Stomach (tissue), 4 donors: ENCODE measurements around the gene NAA11.

Experiments
- CTCF ChIP-seq, 7 experiments: fragments of 450-650 bp in 4 of 7; fragments of 200-600 bp in 3 of 7; sonication (generic) in 3 of 7; IDR thresholded peaks; one replicate each; pipeline ENCODE4 v1.5.1; 2016 to 2019; ENCODE audit warnings: antibody characterized with exemption in 7 of 7, control low read depth in 2 of 7, mild to moderate bottlenecking in 1 of 7
- EP300 ChIP-seq: sonication (generic); formaldehyde crosslinking; IDR thresholded peaks from one replicate; pipeline ENCODE4 v1.6.1; 2017; ENCODE audit warnings: antibody characterized with exemption
- POLR2A ChIP-seq, 4 donors: fragments of 450-650 bp; IDR thresholded peaks; one replicate each; pipeline ENCODE4 v1.6.1; 2016; ENCODE audit warnings: antibody characterized with exemption in 4 of 4, control low read depth in 2 of 4, mild to moderate bottlenecking in 1 of 4, moderate library complexity in 1 of 4
- POLR2AphosphoS5 ChIP-seq, 3 donors: sonication (generic); formaldehyde crosslinking; IDR thresholded peaks; one replicate each; pipeline ENCODE4 v1.6.1; 2016; ENCODE audit warnings: antibody characterized with exemption in 3 of 3

DNA sequence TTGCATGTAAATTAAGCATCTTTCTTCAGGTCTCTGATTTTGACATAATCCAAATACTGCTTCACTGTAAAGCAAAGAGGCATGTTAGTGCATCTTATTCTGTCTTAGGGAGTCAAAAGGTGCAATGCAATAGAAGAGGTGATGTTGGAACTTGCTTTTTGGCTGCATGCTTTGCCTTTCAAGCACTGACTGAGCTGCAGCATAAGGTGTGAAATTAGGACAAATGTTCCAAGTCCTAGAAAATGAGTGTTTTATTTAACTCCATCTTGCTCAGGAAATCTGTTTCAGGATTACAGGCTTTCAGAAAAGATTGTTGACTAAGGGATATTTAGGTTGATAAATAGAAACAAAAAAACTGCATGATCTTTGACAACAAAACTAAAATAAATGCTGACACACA, 30.8 kb downstream of the NAA11 start:
- TF ChIP-seq POLR2A (IDR thresholded peaks at IDR 0.05) (no peak), POLR2AphosphoS5 (IDR thresholded peaks at IDR 0.05) (no peak), CTCF (IDR thresholded peaks at IDR 0.05) (no peak), EP300 (no peak)
